Endothelial cell of umbilical vein (primary cell): ENCODE measurements around the gene TRAPPC11. TPM values are rescaled to one million over a fixed set of nuclear protein-coding genes. Genes with fewer than 3 reads are reported as not detected.

Experiments
- BruUV-seq: library from RNA; stranded (reverse); fragments of 400-500 nt; replicated peaks from 2 replicates; lab custom pipeline; 2021; lab: Mats Ljungman, UMichigan
- CTCF ChIA-PET: fragments of 300-600, 350-600 bp; sonication (Branson Sonifier 250); formaldehyde crosslinking; loops from one replicate; lab custom pipeline; 2021; ENCODE audit warnings: antibody characterized with exemption, inconsistent platforms; lab: Charles Lee
- POLR2A ChIA-PET: fragments of 300-600, 350-600 bp; sonication (Branson Sonifier 250); formaldehyde crosslinking; loops from one replicate; lab custom pipeline; 2021; ENCODE audit warnings: antibody characterized with exemption, inconsistent platforms; lab: Charles Lee
- DNase-seq: peaks from one replicate; pipeline ENCODE4 v3.0.0-alpha.2; 2011; ENCODE audit warnings: low read depth, low spot score
- FAIRE-seq: peaks from 2 replicates; lab custom pipeline; 2011; peaks lifted over from hg19 to GRCh38; lab: Jason Lieb, UNC
- H2AFZ ChIP-seq: 2 replicates; pipeline ENCODE4 v1.6.0; 2012; ENCODE audit warnings: low read depth, low read length, control low read depth, inconsistent platforms
- H3K27ac ChIP-seq: 2 replicates; pipeline ENCODE4 v1.5.1; 2011; ENCODE audit warnings: low read depth, mild to moderate bottlenecking, control low read depth, low read length, moderate library complexity; ENCODE audit not compliant: insufficient read depth
- H3K27me3 ChIP-seq, 2 experiments: 2 replicates each; pipeline versions ENCODE4 v1.6.0 to v1.6.1; 2011; ENCODE audit warnings: low read length in 2 of 2, mixed read lengths in 1 of 2; ENCODE audit not compliant: control insufficient read depth in 2 of 2, insufficient read depth in 2 of 2
- H3K36me3 ChIP-seq, 2 experiments: 2 replicates in 1 of 2; 3 replicates in 1 of 2; pipeline ENCODE4 v1.5.1; 2011; ENCODE audit warnings: low read length in 2 of 2, mild to moderate bottlenecking in 1 of 2, moderate library complexity in 1 of 2; ENCODE audit not compliant: control insufficient read depth in 2 of 2, insufficient read depth in 2 of 2; ENCODE audit errors: extremely low read depth in 1 of 2
- H3K4me1 ChIP-seq: 3 replicates; pipeline ENCODE4 v1.5.1; 2011; ENCODE audit warnings: mild to moderate bottlenecking, low read length; ENCODE audit not compliant: control insufficient read depth, insufficient read depth; ENCODE audit errors: extremely low read depth
- H3K4me2 ChIP-seq: 2 replicates; pipeline ENCODE4 v1.6.1; 2011; ENCODE audit warnings: low read length, control low read depth, mixed read lengths; ENCODE audit not compliant: insufficient read depth
- H3K4me3 ChIP-seq, 3 experiments: fragments of 200-600 bp in 1 of 3; sonication (generic), shearing (Covaris generic) in 1 of 3; replicated peaks in 1 of 3; 2 replicates each; pipeline ENCODE4 v1.5.1; 2011 to 2016; ENCODE audit warnings: control low read depth in 3 of 3, low read length in 3 of 3, mild to moderate bottlenecking in 2 of 3, inconsistent platforms in 1 of 3, low read depth in 1 of 3, moderate library complexity in 1 of 3; ENCODE audit not compliant: insufficient read depth in 1 of 3
- H3K79me2 ChIP-seq: 2 replicates; pipeline ENCODE4 v1.6.0; 2012; ENCODE audit warnings: low read length, inconsistent platforms; ENCODE audit not compliant: control insufficient read depth, insufficient read depth
- H3K9ac ChIP-seq: replicated peaks from 2 replicates; pipeline ENCODE3; 2011; ENCODE audit warnings: low read length, control low read depth; ENCODE audit not compliant: insufficient read depth; ENCODE audit errors: extremely low read depth
- H3K9me1 ChIP-seq: replicated peaks from 3 replicates; pipeline ENCODE4 v1.6.0; 2011; ENCODE audit warnings: mild to moderate bottlenecking, low read length; ENCODE audit not compliant: control insufficient read depth, insufficient read depth; ENCODE audit errors: extremely low read depth
- H3K9me3 ChIP-seq: replicated peaks from 2 replicates; pipeline ENCODE4 v1.5.1; 2012; ENCODE audit warnings: low read length, inconsistent platforms; ENCODE audit not compliant: control insufficient read depth, insufficient read depth
- H4K20me1 ChIP-seq: replicated peaks from 2 replicates; pipeline ENCODE3; 2011; ENCODE audit warnings: mild to moderate bottlenecking, low read length; ENCODE audit not compliant: control insufficient read depth, insufficient read depth; ENCODE audit errors: extremely low read depth
- EZH2 ChIP-seq: IDR thresholded peaks from 2 replicates; pipeline ENCODE4 v1.6.1; 2012; ENCODE audit warnings: borderline replicate concordance, low read depth, mild to moderate bottlenecking, moderate library complexity, low read length, inconsistent platforms; ENCODE audit not compliant: severe bottlenecking
- FOS ChIP-seq: IDR thresholded peaks from 2 replicates; pipeline ENCODE4 v1.6.1; 2011; ENCODE audit warnings: mild to moderate bottlenecking, low read length, moderate library complexity, borderline replicate concordance; ENCODE audit not compliant: insufficient read depth
- GATA2 ChIP-seq: IDR thresholded peaks from 2 replicates; pipeline ENCODE4 v1.7.0; 2011; ENCODE audit warnings: low read depth, mild to moderate bottlenecking, moderate library complexity, mixed read lengths, low read length; ENCODE audit not compliant: insufficient read length, insufficient read depth
- JUN ChIP-seq: IDR thresholded peaks from 2 replicates; pipeline ENCODE4 v1.6.1; 2011; ENCODE audit warnings: borderline replicate concordance, low read depth; ENCODE audit not compliant: insufficient read length, insufficient read depth
- MYC ChIP-seq: IDR thresholded peaks from one replicate; pipeline ENCODE4 v1.6.1; 2011; ENCODE audit warnings: mild to moderate bottlenecking, low read depth, low read length
- POLR2A ChIP-seq: IDR thresholded peaks from 2 replicates; pipeline ENCODE4 v1.6.1; 2012; ENCODE audit warnings: low read depth, mild to moderate bottlenecking, control low read depth, low read length
- dilution Hi-C: fragments of 300-500 bp; cut with MboI; formaldehyde crosslinking; loops from one replicate; pipeline ENCODE4 v1.15.0; 2019; ENCODE audit warnings: low sequenced_read_pairs; ENCODE audit not compliant: extremely low pct_ligation_motif_present
- intact Hi-C: fragments of 100-400 bp; cut with micrococcal nuclease; formaldehyde crosslinking; loops from one replicate; pipeline ENCODE4 v1.10.0; 2022
- polyA plus RNA-seq, 4 experiments: library from polyadenylated mRNA; depleted of rRNA in 3 of 4; stranded (reverse) in 3 of 4; unstranded in 1 of 4; fragments of >200 nt; gene quantifications; 2 replicates each; pipeline versions ENCODE4 v1.2.1 to v1.2.3, GENCODE V29; 2011 to 2012; ENCODE audit warnings: missing spikeins in 1 of 4
- total RNA-seq: library from RNA; stranded (reverse); gene quantifications from 2 replicates; pipeline ENCODE4 v1.2.3, GENCODE V29; 2021
- TF ChIP-seq, protein P1 (sequence below): IDR thresholded peaks from 2 replicates; pipeline ENCODE4 v1.6.1; 2011; ENCODE audit not compliant: insufficient read depth, insufficient read length
- TF ChIP-seq, protein P2 (sequence below), 2 donors: IDR thresholded peaks; 1 replicate in 1 of 2; 2 replicates in 1 of 2; pipeline ENCODE4 v1.5.1; 2011; ENCODE audit warnings: low read length in 2 of 2, mild to moderate bottlenecking in 2 of 2, moderate library complexity in 2 of 2, control low read depth in 1 of 2, inconsistent platforms in 1 of 2, low read depth in 1 of 2; ENCODE audit not compliant: insufficient read depth in 1 of 2; ENCODE audit errors: extremely low read depth in 1 of 2

The TRAPPC11 gene
- total and polyA plus RNA-seq, 2 donors (not counting 3 experiments of a cell fraction or from before 2014, with no cell fraction given): 21.2 to 32.1 TPM

- H3K27me3 ChIP-seq: no peaks in the 10 kb centered on the region
- H3K79me2 ChIP-seq: no peaks in the 10 kb centered on the region
- DNase-seq (no peak), FAIRE-seq (no peak)
- ChIA-PET POLR2A (no interaction called here), CTCF (no interaction called here)
- H3K9me3 ChIP-seq: no peaks in the 10 kb centered on the region
- H4K20me1 ChIP-seq: no peaks in the 10 kb centered on the region
- H3K4me1 ChIP-seq: no peaks in the 10 kb centered on the region
- dilution Hi-C loops (no loop called here), intact Hi-C loops (loop anchor here (10.0 kb wide), 1 partner anchor 437 kb away; no protein-coding TSS in a partner anchor)
- H3K4me2 ChIP-seq: no peak overlapping the region
- no peaks in the 10 kb centered on the region for H3K9me1 ChIP-seq
- TF ChIP-seq, protein P1, sequence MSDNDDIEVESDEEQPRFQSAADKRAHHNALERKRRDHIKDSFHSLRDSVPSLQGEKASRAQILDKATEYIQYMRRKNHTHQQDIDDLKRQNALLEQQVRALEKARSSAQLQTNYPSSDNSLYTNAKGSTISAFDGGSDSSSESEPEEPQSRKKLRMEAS: no peak
- no peak overlapping the region for H3K4me3 ChIP-seq
- H3K27ac ChIP-seq: no peak overlapping the region
- H3K36me3 ChIP-seq: no peaks in the 10 kb centered on the region
- BruUV-seq: no TSS peak
- H2AFZ ChIP-seq: no peak overlapping the region
- H3K9ac ChIP-seq: no peak overlapping the region
These were observed 68.4 kb downstream of the TRAPPC11 start for GRCh38 chr4:183727482-183727881.

DNA sequence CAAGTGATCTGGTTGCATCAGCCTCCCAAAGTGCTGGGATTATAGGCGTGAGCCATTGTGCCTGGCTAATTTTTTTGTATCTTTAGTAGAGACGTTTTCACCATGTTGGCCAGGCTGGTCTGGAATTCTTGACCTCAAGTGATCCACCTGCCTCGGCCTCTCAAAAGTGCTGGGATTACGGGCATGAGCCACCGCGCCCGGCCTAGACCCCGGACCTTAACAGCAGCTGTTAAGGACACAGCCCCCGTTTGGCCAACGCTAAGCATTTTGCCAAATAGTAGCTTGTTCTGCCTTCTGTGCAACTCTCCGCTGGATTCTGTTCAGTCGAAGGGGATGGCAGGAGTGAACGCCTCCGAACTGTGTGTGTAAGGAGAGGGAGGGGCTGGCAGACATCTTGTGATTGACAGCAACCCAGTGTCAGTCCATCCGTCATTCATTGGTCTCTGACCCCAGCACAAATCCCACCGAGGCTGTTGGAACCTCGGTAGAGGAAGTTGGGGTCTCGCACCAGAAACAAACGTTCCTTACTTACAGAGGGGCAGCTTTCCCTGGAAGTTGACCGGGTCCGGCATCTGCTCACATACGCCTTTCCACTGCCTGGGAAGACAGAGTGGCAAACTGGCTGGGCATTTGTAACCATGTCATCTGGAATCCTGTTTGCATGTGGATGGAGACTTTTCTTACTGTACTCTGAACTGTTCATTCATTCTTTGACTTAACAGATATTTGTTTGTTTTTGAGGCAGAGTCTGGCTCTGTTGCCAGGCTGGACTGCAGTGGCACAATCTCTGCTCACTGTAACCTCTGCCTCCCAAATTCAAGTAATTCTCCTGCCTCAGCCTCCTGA is 69.4 kb downstream of the TRAPPC11 start:
- Histone ChIP-seq H3K27ac (no peak overlapping the region), H3K9me1 (no peaks in the 10 kb centered on the region), H3K4me1 (no peaks in the 10 kb centered on the region), H3K9me3 (no peaks in the 10 kb centered on the region), H2AFZ (no peak overlapping the region), H3K36me3 (no peaks in the 10 kb centered on the region), H3K9ac (no peak overlapping the region), H3K27me3 (no peaks in the 10 kb centered on the region), H3K4me2 (no peak overlapping the region), H3K79me2 (no peaks in the 10 kb centered on the region), H4K20me1 (no peaks in the 10 kb centered on the region), H3K4me3 (no peak overlapping the region)
- intact Hi-C loops (loop anchor here (10.0 kb wide), 1 partner anchor 436 kb away; no protein-coding TSS in a partner anchor), dilution Hi-C loops (no loop called here)
- DNase-seq (no peak), FAIRE-seq (no peak)
- no TSS peak for BruUV-seq
- CTCF ChIA-PET: no interaction called here
- POLR2A ChIA-PET: no interaction called here
- TF ChIP-seq FOS (no peak), GATA2 (no peak), JUN (no peak), EZH2 (no peak), MYC (no peak), POLR2A (no peak)
- TF ChIP-seq, protein P1: no peak
- TF ChIP-seq, protein P2, sequence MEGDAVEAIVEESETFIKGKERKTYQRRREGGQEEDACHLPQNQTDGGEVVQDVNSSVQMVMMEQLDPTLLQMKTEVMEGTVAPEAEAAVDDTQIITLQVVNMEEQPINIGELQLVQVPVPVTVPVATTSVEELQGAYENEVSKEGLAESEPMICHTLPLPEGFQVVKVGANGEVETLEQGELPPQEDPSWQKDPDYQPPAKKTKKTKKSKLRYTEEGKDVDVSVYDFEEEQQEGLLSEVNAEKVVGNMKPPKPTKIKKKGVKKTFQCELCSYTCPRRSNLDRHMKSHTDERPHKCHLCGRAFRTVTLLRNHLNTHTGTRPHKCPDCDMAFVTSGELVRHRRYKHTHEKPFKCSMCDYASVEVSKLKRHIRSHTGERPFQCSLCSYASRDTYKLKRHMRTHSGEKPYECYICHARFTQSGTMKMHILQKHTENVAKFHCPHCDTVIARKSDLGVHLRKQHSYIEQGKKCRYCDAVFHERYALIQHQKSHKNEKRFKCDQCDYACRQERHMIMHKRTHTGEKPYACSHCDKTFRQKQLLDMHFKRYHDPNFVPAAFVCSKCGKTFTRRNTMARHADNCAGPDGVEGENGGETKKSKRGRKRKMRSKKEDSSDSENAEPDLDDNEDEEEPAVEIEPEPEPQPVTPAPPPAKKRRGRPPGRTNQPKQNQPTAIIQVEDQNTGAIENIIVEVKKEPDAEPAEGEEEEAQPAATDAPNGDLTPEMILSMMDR (IDR thresholded peaks at IDR 0.05; ENCODE audit: extremely low read depth in 1 of 2, insufficient read depth in 1 of 2, low read depth in 1 of 2, low read length in 2 of 2): no peak
